Measurements from ENCODE around the gene AP1S3.

- TF ChIP-seq CTCF (IDR thresholded peaks at IDR 0.05 in 8 of 11, conservative IDR thresholded peaks at IDR 0.05 in 3 of 11) = no peak
- no peak for TF ChIP-seq POLR2AphosphoS5 (IDR thresholded peaks at IDR 0.05)
These were observed 92.8 kb downstream of the AP1S3 start for GRCh38 chr2:223744580-223744979.
